Fibroblast of lung (primary cell): ENCODE data around the gene NR4A2. TPM values are rescaled to one million over a fixed set of nuclear protein-coding genes. Genes with fewer than 3 reads are reported as not detected.

Experiments
- DNase-seq, 2 donors: peaks; one replicate each; pipeline versions ENCODE4 v3.0.0 to v3.0.0-alpha.2; 2010; ENCODE audit warnings: low read depth in 2 of 2
- H2AFZ ChIP-seq: 2 replicates; pipeline ENCODE4 v1.5.1; 2012; ENCODE audit warnings: low read length, control low read depth, inconsistent platforms
- H3K27ac ChIP-seq: 2 replicates; pipeline ENCODE4 v1.5.1; 2011; ENCODE audit warnings: low read length, control low read depth; ENCODE audit not compliant: insufficient read depth
- H3K27me3 ChIP-seq: 2 replicates; pipeline ENCODE4 v1.5.1; 2011; ENCODE audit warnings: mild to moderate bottlenecking, low read length; ENCODE audit not compliant: control insufficient read depth, insufficient read depth
- H3K36me3 ChIP-seq: 2 replicates; pipeline ENCODE4 v1.5.1; 2011; ENCODE audit warnings: low read length; ENCODE audit not compliant: control insufficient read depth, insufficient read depth
- H3K4me1 ChIP-seq: 2 replicates; pipeline ENCODE4 v1.5.1; 2011; ENCODE audit warnings: low read length; ENCODE audit not compliant: control insufficient read depth, insufficient read depth; ENCODE audit errors: extremely low read depth
- H3K4me2 ChIP-seq: 2 replicates; pipeline ENCODE4 v1.5.1; 2011; ENCODE audit warnings: low read length, control low read depth; ENCODE audit not compliant: insufficient read depth; ENCODE audit errors: extremely low read depth
- H3K4me3 ChIP-seq, 4 experiments: fragments of 200-600 bp in 1 of 4; sonication (generic) in 1 of 4; replicated peaks in 1 of 4; 2 replicates each; pipeline ENCODE4 v1.5.1; 2011 to 2016; ENCODE audit warnings: low read length in 4 of 4, low read depth in 3 of 4, mild to moderate bottlenecking in 3 of 4, control low read depth in 2 of 4, inconsistent platforms in 1 of 4, mixed read lengths in 1 of 4; ENCODE audit not compliant: insufficient read depth in 1 of 4; ENCODE audit errors: control extremely low read depth in 1 of 4
- H3K79me2 ChIP-seq: 2 replicates; pipeline ENCODE4 v1.5.1; 2012; ENCODE audit warnings: mild to moderate bottlenecking, low read length, inconsistent platforms; ENCODE audit not compliant: control insufficient read depth, insufficient read depth
- H3K9ac ChIP-seq: 2 replicates; pipeline ENCODE4 v1.5.1; 2011; ENCODE audit warnings: mild to moderate bottlenecking, low read length, control low read depth; ENCODE audit not compliant: insufficient read depth
- H3K9me3 ChIP-seq: 2 replicates; pipeline ENCODE4 v1.5.1; 2012; ENCODE audit warnings: low read depth, low read length; ENCODE audit not compliant: control insufficient read depth, insufficient read depth
- H4K20me1 ChIP-seq: 2 replicates; pipeline ENCODE4 v1.5.1; 2011; ENCODE audit warnings: low read length; ENCODE audit not compliant: control insufficient read depth, insufficient read depth; ENCODE audit errors: extremely low read depth
- EZH2 ChIP-seq: IDR thresholded peaks from 2 replicates; pipeline ENCODE4 v1.5.1; 2012; ENCODE audit warnings: low read length, control low read depth, mild to moderate bottlenecking; ENCODE audit errors: missing control alignments
- polyA plus RNA-seq, 2 donors: library from polyadenylated mRNA; depleted of rRNA in 1 of 2; stranded (reverse) in 1 of 2; unstranded in 1 of 2; fragments of >200 nt; gene quantifications; 2 replicates each; pipeline ENCODE4 v1.2.1, GENCODE V29; 2011 to 2012; ENCODE audit warnings: missing spikeins in 1 of 2
- total RNA-seq: library from RNA; depleted of rRNA; stranded (reverse); fragments of >200 nt; gene quantifications from 2 replicates; pipeline ENCODE4 v1.2.1, GENCODE V29; 2014
- TF ChIP-seq, protein P1 (sequence below), 2 donors: IDR thresholded peaks in 1 of 2; conservative IDR thresholded peaks in 1 of 2; 1 replicate in 1 of 2; 2 replicates in 1 of 2; pipeline ENCODE4 v1.5.1; 2011 to 2012; ENCODE audit warnings: low read length in 2 of 2, control low read depth in 1 of 2, inconsistent platforms in 1 of 2, low read depth in 1 of 2, mild to moderate bottlenecking in 1 of 2

Gene NR4A2
- total and polyA plus RNA-seq, 2 donors (not counting 1 experiment from before 2014, with no cell fraction given) = 0.17 to 0.62 TPM

DNA sequence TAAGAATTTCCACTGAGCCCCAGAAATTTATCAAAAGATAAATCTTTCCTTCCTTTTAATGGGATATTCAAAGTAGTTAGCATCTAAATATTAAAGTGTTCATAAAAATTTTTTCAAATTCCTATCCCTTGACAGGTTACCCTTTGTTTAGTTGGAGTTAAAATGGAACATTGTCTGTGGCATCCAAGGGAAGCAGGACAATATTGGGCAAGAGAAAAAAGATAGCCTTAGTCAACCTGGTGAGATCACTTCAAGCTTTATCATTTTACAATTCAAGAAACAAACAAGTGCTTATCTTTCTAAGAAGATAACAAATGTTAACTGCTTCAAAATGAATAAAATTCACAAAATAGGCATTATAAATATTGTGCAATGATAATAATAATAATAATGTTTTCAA is 21.7 kb downstream of the NR4A2 start:
- Histone ChIP-seq H3K36me3 (no peaks in the 10 kb centered on the region), H3K27me3 (no peaks in the 10 kb centered on the region), H2AFZ (no peak overlapping the region), H3K4me3 (no peak overlapping the region), H3K79me2 (no peaks in the 10 kb centered on the region), H3K9ac (no peak overlapping the region), H4K20me1 (no peaks in the 10 kb centered on the region), H3K27ac (no peak overlapping the region), H3K9me3 (no peaks in the 10 kb centered on the region), H3K4me1 (no peaks in the 10 kb centered on the region), H3K4me2 (no peak overlapping the region)
- no peak for TF ChIP-seq EZH2
- TF ChIP-seq, protein P1, sequence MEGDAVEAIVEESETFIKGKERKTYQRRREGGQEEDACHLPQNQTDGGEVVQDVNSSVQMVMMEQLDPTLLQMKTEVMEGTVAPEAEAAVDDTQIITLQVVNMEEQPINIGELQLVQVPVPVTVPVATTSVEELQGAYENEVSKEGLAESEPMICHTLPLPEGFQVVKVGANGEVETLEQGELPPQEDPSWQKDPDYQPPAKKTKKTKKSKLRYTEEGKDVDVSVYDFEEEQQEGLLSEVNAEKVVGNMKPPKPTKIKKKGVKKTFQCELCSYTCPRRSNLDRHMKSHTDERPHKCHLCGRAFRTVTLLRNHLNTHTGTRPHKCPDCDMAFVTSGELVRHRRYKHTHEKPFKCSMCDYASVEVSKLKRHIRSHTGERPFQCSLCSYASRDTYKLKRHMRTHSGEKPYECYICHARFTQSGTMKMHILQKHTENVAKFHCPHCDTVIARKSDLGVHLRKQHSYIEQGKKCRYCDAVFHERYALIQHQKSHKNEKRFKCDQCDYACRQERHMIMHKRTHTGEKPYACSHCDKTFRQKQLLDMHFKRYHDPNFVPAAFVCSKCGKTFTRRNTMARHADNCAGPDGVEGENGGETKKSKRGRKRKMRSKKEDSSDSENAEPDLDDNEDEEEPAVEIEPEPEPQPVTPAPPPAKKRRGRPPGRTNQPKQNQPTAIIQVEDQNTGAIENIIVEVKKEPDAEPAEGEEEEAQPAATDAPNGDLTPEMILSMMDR (conservative IDR thresholded peaks at IDR 0.05 in 1 of 2, IDR thresholded peaks at IDR 0.05 in 1 of 2; ENCODE audit: low read depth in 1 of 2, low read length in 2 of 2) = no peak
- DNase-seq = no peak

- Histone ChIP-seq H3K79me2 (no peaks in the 10 kb centered on the region), H3K9me3 (no peaks in the 10 kb centered on the region), H3K27ac (no peak overlapping the region), H4K20me1 (no peaks in the 10 kb centered on the region), H3K4me1 (no peaks in the 10 kb centered on the region), H3K4me2 (no peak overlapping the region), H3K36me3 (no peaks in the 10 kb centered on the region), H3K27me3 (no peaks in the 10 kb centered on the region), H3K9ac (no peak overlapping the region), H2AFZ (no peak overlapping the region), H3K4me3 (no peak overlapping the region)
- TF ChIP-seq, protein P1 (conservative IDR thresholded peaks at IDR 0.05 in 1 of 2, IDR thresholded peaks at IDR 0.05 in 1 of 2; ENCODE audit: low read depth in 1 of 2, low read length in 2 of 2) = no peak
- TF ChIP-seq EZH2 = no peak
- no peak for DNase-seq
These were observed 22.6 kb downstream of the NR4A2 start for GRCh38 chr2:156309917-156310316.

DNA sequence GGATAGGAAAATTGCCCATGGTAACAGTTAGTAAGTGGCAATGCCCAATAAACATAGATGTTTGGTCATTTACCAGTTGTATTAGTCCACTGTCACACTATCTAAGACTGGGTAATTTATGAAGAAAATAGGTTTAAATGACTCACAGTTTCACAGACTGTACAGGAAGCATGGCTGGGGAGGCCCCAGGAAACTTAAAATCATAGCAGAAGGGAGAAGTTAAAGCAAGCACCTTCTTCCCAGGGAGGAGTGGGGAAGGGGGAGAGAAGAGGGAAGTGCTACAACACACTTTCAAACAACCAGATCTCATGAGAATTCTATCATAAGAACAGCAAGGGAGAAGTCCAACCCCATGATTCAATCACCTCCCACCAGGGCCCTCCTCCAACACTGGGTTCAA is 23.4 kb downstream of the NR4A2 start:
- Histone ChIP-seq H3K79me2 (no peaks in the 10 kb centered on the region), H3K27ac (no peak overlapping the region), H4K20me1 (no peaks in the 10 kb centered on the region), H3K4me3 (no peak overlapping the region), H3K9ac (no peak overlapping the region), H3K4me1 (no peaks in the 10 kb centered on the region), H3K27me3 (no peaks in the 10 kb centered on the region), H2AFZ (no peak overlapping the region), H3K9me3 (no peaks in the 10 kb centered on the region), H3K4me2 (no peak overlapping the region), H3K36me3 (no peaks in the 10 kb centered on the region)
- DNase-seq = no peak
- TF ChIP-seq, protein P1 (conservative IDR thresholded peaks at IDR 0.05 in 1 of 2, IDR thresholded peaks at IDR 0.05 in 1 of 2; ENCODE audit: low read depth in 1 of 2, low read length in 2 of 2) = no peak
- no peak for TF ChIP-seq EZH2
